Measurements from ENCODE around the gene OR2A7.
"Not testable (repeated sequence)": the region's sequence is repeated elsewhere in the genome, so short reads cannot be mapped to it uniquely, and the experiment has no call there.

DNA sequence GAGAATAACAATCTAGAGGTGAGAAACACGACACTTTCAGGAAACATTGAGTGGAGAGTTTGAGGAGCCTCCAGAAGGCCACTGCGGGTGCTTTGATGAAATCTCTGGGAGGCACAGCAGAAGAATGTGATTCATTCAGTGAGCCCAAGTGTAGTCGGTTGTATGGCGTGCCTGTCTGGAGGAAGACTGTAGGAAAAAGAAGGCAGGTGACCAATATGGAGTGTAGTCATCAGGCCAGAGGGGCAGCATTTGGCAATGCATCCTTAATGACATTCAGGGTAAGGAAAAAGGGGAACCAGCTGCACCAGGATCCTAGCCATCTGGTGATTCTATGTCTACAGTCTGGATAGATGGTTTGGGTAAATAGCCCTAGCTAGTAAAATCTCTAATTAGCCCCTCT is 12.3 kb downstream of the OR2A7 start:
- TF ChIP-seq, protein P1, sequence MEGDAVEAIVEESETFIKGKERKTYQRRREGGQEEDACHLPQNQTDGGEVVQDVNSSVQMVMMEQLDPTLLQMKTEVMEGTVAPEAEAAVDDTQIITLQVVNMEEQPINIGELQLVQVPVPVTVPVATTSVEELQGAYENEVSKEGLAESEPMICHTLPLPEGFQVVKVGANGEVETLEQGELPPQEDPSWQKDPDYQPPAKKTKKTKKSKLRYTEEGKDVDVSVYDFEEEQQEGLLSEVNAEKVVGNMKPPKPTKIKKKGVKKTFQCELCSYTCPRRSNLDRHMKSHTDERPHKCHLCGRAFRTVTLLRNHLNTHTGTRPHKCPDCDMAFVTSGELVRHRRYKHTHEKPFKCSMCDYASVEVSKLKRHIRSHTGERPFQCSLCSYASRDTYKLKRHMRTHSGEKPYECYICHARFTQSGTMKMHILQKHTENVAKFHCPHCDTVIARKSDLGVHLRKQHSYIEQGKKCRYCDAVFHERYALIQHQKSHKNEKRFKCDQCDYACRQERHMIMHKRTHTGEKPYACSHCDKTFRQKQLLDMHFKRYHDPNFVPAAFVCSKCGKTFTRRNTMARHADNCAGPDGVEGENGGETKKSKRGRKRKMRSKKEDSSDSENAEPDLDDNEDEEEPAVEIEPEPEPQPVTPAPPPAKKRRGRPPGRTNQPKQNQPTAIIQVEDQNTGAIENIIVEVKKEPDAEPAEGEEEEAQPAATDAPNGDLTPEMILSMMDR (conservative IDR thresholded peaks at IDR 0.05; ENCODE audit: low read depth, low read length) = not testable (repeated sequence)
- not testable (repeated sequence) for TF ChIP-seq EZH2 (IDR thresholded peaks at IDR 0.05; ENCODE audit: low read length, unreplicated experiment); EZH2phosphoT487 (IDR thresholded peaks at IDR 0.05; ENCODE audit: borderline replicate concordance, low read length)

Measured in PC-3 (cell line).